Islet of Langerhans (tissue), 1 donor: Measurements from ENCODE around the gene VENTX.

Source experiments
- FAIRE-seq: peaks from one replicate; lab custom pipeline; 2011; peaks lifted over from hg19 to GRCh38; lab: Jason Lieb, UNC

Gene VENTX

GRCh38 chr10:133201948-133202725, 35.5 kb upstream of the VENTX start:
- no peak for FAIRE-seq

- no peak for FAIRE-seq
Measured at GRCh38 chr10:133202778-133203651, 34.6 kb upstream of the VENTX start.

- FAIRE-seq, result no peak
Measured at GRCh38 chr10:133203652-133204195, 33.9 kb upstream of the VENTX start.

DNA sequence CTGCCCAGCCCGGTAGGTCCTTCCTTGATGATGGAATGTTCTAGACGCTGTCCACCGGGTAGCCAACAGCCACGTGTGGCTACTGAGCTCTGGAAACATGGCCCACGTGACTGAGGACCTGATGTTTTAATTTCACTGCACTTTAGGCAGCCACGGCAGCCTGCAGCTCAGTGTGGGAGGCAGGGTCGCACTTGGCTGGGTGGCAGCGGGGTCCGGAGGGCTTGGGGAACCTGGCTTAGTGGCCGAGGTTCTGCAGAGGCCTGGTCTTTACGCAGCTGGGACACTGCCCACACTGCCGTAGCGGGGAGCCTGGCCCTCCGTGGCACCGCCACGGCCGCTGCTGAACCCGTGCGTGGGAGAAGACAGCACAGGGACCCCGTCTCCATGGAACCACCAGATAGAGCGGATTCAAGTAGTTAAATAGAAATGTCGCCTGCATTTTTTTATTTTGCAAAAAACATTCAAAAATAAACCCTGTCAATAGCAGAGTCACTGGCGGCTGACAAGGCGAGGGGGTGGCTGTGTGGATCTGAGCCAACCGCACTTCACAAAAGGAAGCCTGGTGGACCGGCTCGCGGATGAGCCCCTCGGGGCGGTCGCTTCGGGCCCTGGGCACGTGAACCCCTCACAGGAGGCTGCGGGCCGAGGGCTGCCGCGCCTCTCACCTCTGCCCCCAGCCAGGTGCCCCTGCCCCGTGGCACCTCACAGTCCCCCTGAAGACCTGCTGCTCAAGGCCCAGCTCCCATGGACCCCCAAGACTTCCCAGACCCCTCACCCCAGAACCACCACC, 33.2 kb upstream of the VENTX start:
- no peak for FAIRE-seq

GRCh38 chr10:133205146-133205545, 32.5 kb upstream of the VENTX start:
- no peak for FAIRE-seq

GRCh38 chr10:133206356-133207040, 31.2 kb upstream of the VENTX start:
- FAIRE-seq, result no peak

- no peak for FAIRE-seq
Measured at GRCh38 chr10:133207041-133207600, 30.5 kb upstream of the VENTX start.

DNA sequence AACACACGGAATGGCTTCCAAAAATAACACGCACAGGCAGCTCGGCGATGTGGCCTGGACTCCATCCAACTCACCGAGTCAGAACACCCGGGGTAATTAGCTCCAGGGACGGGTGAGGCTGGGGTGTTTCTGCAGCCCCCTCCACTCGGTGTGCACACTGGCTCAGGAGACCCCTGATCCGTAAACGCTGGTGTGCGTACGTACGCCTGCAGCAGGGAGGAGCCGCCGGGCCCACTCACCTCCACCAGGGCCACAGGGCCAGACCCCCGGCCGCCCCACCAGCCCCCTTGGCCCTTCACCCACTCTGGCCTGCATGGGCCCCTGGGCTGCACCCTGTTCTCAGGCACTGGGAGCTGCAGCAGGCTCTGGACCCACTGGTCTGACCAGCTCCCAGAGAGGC, 30.0 kb upstream of the VENTX start:
- no peak for FAIRE-seq

DNA sequence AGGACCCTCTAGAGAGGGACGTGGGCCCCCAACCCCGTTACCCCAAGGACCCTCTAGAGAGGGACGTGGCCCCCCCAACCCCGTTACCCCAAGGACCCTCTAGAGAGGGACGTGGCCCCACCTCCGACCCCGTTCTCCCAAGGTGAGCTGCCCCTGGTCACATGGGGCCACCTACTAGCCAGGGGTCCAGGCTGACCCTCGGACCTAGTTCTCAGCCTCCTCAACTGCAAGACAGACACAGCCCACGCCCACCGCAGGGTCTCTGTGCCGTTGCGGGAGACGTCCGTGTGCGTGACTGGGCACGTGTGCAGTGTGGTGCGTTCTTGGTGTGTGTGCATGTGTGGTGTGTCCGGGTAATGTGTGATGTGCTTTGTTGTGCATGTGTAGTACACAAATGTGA, 29.2 kb upstream of the VENTX start:
- no peak for FAIRE-seq

DNA sequence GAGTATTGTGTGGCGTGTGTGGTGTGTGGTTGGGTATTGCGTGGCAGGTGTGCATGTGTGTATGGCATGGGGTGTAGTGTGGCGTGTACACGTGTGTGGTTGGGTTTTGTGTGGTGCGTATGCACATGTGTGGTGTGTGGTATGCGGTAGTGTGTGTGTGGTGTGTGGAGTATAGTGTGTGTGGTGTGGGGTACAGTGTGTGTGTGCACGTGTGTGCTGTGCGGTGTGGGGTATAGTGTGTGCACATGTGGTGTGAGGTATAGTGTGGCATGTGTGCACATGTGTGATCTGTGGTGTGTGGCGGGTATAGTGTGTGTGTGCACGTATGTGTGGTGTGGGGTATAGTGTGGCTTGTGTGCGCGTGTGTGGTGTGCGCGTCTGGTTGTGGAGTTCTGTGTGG, 28.5 kb upstream of the VENTX start:
- no peak for FAIRE-seq

GRCh38 chr10:133209641-133210040, 28.0 kb upstream of the VENTX start:
- no peak for FAIRE-seq

- FAIRE-seq, result no peak
Measured at GRCh38 chr10:133210398-133211140, 27.1 kb upstream of the VENTX start.

- FAIRE-seq, result no peak
Measured at GRCh38 chr10:133211141-133211830, 26.4 kb upstream of the VENTX start.

GRCh38 chr10:133211959-133212852, 25.4 kb upstream of the VENTX start:
- FAIRE-seq, result no peak

DNA sequence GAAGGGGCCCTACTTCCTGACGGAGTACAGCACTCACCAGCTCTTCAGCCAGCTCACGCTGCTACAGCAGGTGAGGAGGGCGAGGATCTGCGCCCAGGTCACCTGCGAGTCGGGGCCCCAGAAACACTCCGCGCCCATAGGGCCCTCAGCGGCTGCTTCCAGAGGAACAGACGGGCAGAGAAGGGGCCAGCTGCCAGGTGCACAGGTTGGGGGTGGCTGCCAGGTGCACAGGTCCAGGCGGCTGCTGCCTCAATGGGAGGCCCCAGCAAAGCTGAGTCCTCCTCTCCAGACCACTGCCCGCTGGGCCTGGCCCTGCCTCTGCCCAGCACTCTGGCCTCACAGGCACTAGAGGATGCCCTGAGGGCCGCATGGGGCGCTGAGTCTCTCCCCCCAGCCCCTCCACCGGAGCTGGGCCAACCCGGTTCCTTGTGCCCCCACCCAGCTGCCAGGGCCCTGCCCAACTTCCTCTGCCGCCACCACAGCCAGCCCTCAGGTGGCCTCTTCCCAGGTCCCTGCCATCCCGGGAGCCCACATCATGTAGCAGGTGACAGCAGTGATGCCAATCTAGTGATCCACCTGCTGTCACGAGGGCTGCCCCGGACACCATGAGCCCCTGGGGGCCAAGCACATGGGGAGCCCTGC, 24.7 kb upstream of the VENTX start:
- no peak for FAIRE-seq

DNA sequence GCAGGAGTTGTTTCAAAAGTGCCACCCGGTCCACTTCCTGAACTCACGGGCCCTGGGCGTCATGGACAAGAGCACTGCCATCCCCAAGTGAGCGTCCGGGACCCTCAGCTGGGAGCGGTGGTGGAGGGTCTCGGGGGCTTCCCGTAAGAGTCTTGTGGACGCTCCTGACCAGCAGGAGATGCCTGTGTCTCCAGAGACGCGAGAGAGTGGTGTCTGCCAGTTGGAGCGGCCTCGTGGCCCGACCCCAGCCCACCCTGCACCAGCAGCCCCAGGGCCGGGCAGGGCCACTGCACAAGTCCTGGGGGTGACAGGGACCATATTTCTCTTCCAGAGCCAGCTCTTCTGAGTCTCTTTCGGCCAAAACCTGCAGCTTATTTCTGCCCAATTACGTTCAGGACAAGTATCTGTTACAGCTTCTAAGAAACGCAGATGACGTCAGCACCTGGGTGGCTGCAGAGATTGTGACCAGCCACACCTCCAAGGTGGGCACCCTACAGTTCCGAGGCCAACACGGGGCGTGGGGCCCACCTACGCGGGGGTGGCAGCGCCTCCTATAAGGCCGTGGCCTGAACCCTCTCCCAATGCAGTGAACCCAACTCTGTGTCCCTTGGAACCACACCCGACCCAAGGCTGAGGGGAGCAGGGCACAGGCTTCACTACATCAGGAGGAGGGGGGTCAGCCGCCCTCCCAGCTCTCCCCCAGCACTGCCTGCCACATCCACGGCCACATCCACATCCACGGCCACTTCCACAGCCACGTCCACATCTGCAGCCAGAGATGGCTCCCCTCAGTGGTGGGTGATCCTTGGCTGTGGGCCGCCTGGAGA, 23.8 kb upstream of the VENTX start:
- no peak for FAIRE-seq
